ENCODE measurements around the gene ALG13. TPM values are rescaled to one million over a fixed set of nuclear protein-coding genes. Genes with fewer than 3 reads are reported as not detected.

Gene ALG13
- total and polyA plus RNA-seq, 2 of the 8 experiments (the other 6 are each of a cell fraction or from before 2014, with no cell fraction given), result 44.3 to 93.6 TPM

- TF ChIP-seq FOSL1 (IDR thresholded peaks at IDR 0.05; ENCODE audit: insufficient read depth, low read depth, low read length) (no peak), POU5F1 (IDR thresholded peaks at IDR 0.05; ENCODE audit: low read depth, low read length) (no peak), EGR1 (IDR thresholded peaks at IDR 0.05; ENCODE audit: borderline replicate concordance, low read depth, low read length) (no peak), TAF7 (optimal IDR thresholded peaks at IDR 0.05; ENCODE audit: borderline replicate concordance, low read depth, low read length) (no peak), SP4 (IDR thresholded peaks at IDR 0.05; ENCODE audit: low read length) (no peak)
Measured at GRCh38 chrX:111728096-111728495, 47.1 kb downstream of the ALG13 start (continued).
